GM19043 (cell line): ENCODE data around the gene TMEFF2.

Source experiments
- ATAC-seq: cut with Tn5 transposase; IDR thresholded peaks from one replicate; pipeline ENCODE4 v1.9.1; 2021; ENCODE audit warnings: low read depth; ENCODE audit not compliant: unreplicated experiment

The TMEFF2 gene

GRCh38 chr2:191915750-191916149 is 279.0 kb downstream of the TMEFF2 start:
- no peak for ATAC-seq

- no peak for ATAC-seq
Measured at GRCh38 chr2:191913796-191914195, 280.9 kb downstream of the TMEFF2 start.

- no peak for ATAC-seq
Measured at GRCh38 chr2:191912764-191913163, 282.0 kb downstream of the TMEFF2 start.

GRCh38 chr2:191910518-191910917 is 284.2 kb downstream of the TMEFF2 start:
- no peak for ATAC-seq

GRCh38 chr2:191908874-191909273 is 285.9 kb downstream of the TMEFF2 start:
- no peak for ATAC-seq

GRCh38 chr2:191907545-191907944 is 287.2 kb downstream of the TMEFF2 start:
- no peak for ATAC-seq

GRCh38 chr2:191907091-191907490 is 287.6 kb downstream of the TMEFF2 start:
- no peak for ATAC-seq

- no peak for ATAC-seq
Measured at GRCh38 chr2:191905336-191905735, 289.4 kb downstream of the TMEFF2 start.

GRCh38 chr2:191901031-191901430 is 293.7 kb downstream of the TMEFF2 start:
- ATAC-seq = no peak

GRCh38 chr2:191899410-191899809 is 295.3 kb downstream of the TMEFF2 start:
- no peak for ATAC-seq
